Upper lobe of left lung (tissue), 4 donors: ENCODE results near the gene EGLN2.

Experiments used
- CTCF ChIP-seq, 6 experiments: fragments of 450-650 bp in 4 of 6; fragments of 200-600 bp in 2 of 6; sonication (generic) in 2 of 6; IDR thresholded peaks; one replicate each; pipeline ENCODE4 v1.5.1; 2016 to 2019; ENCODE audit warnings: antibody characterized with exemption in 6 of 6
- POLR2A ChIP-seq, 4 donors: fragments of 450-650 bp; IDR thresholded peaks; one replicate each; pipeline ENCODE4 v1.5.1; 2016 to 2017; ENCODE audit warnings: antibody characterized with exemption in 4 of 4, mild to moderate bottlenecking in 2 of 4

- no peak for TF ChIP-seq CTCF (IDR thresholded peaks at IDR 0.05)
- TF ChIP-seq POLR2A (IDR thresholded peaks at IDR 0.05), result no peak
These were observed 22.6 kb upstream of the EGLN2 start for GRCh38 chr19:40776364-40776763.
